WTC11 (cell line): ENCODE results near the gene STAM2.

Experiments used
- CTCF ChIP-seq: fragments of 200-600 bp; IDR thresholded peaks from 2 replicates; pipeline ENCODE4 v1.8.0; 2022; ENCODE audit warnings: antibody characterized with exemption
- E2F1 ChIP-seq: sonication (generic); formaldehyde crosslinking; IDR thresholded peaks from 2 replicates; pipeline ENCODE4 v1.8.0; 2022; ENCODE audit warnings: mild to moderate bottlenecking, missing genetic modification reagents
- GABPB1 ChIP-seq: sonication (generic); formaldehyde crosslinking; IDR thresholded peaks from 2 replicates; pipeline ENCODE4 v1.8.1; 2023; ENCODE audit warnings: mild to moderate bottlenecking, missing genetic modification reagents
- JAZF1 ChIP-seq: fragments of 250-450 bp; sonication (Bioruptor Pico); IDR thresholded peaks from 2 replicates; pipeline ENCODE4 v1.9.0; 2021; ENCODE audit warnings: moderate library complexity, mild to moderate bottlenecking, inconsistent platforms
- KAT7 ChIP-seq: sonication (generic); formaldehyde crosslinking; IDR thresholded peaks from 2 replicates; pipeline ENCODE4 v1.8.1; 2023; ENCODE audit warnings: missing genetic modification reagents, mild to moderate bottlenecking, borderline replicate concordance
- ZNF232 ChIP-seq: sonication (generic); formaldehyde crosslinking; IDR thresholded peaks from 2 replicates; pipeline ENCODE4 v1.8.0; 2022; ENCODE audit warnings: mild to moderate bottlenecking, missing genetic modification reagents

- TF ChIP-seq CTCF (no peak), GABPB1 (CRISPR knock-in tag) (no peak), JAZF1 (no peak), KAT7 (CRISPR knock-in tag) (no peak), ZNF232 (CRISPR knock-in tag) (no peak), E2F1 (CRISPR knock-in tag) (no peak)
Measured at GRCh38 chr2:152067823-152068222, 107.7 kb downstream of the STAM2 start.
